A673 (cell line): ENCODE measurements around the gene GPHN. TPM values are rescaled to one million over a fixed set of nuclear protein-coding genes. Genes with fewer than 3 reads are reported as not detected.
"Not testable (repeated sequence)": the region's sequence is repeated elsewhere in the genome, so short reads cannot be mapped to it uniquely, and the experiment has no call there.

Experiments
- BruUV-seq: library from RNA; stranded (reverse); fragments of 400-500 nt; replicated peaks from 2 replicates; lab custom pipeline; 2021; lab: Mats Ljungman, UMichigan
- CTCF ChIA-PET: fragments of 300-600 bp; sonication (Branson Sonifier 250); formaldehyde crosslinking; loops from one replicate; lab custom pipeline; 2022; ENCODE audit warnings: antibody characterized with exemption; lab: Charles Lee
- POLR2A ChIA-PET: fragments of 300-600 bp; sonication (Branson Sonifier 250); formaldehyde crosslinking; loops from one replicate; lab custom pipeline; 2022; ENCODE audit warnings: antibody characterized with exemption; ENCODE audit not compliant: low non-redundant PET; lab: Charles Lee
- DNase-seq: peaks from one replicate; pipeline ENCODE4 v3.0.0-alpha.2; 2015; ENCODE audit warnings: low spot score
- H3K27ac ChIP-seq: fragments of 200-600 bp; sonication (generic); 2 replicates; pipeline ENCODE4 v1.5.1; 2016; ENCODE audit warnings: mixed run types, low read depth, mild to moderate bottlenecking, mixed read lengths, antibody characterized with exemption, low read length; ENCODE audit not compliant: poor library complexity, severe bottlenecking
- H3K27me3 ChIP-seq: fragments of 200-600 bp; sonication (generic); replicated peaks from 2 replicates; pipeline ENCODE4 v1.6.1; 2017; ENCODE audit warnings: mixed run types, low read depth, mild to moderate bottlenecking, mixed read lengths, antibody characterized with exemption, low read length; ENCODE audit not compliant: insufficient read depth, poor library complexity
- H3K36me3 ChIP-seq: fragments of 200-600 bp; sonication (generic); 2 replicates; pipeline ENCODE4 v1.6.1; 2016; ENCODE audit warnings: mixed run types, mild to moderate bottlenecking, mixed read lengths, antibody characterized with exemption, low read length; ENCODE audit not compliant: insufficient read depth, poor library complexity, severe bottlenecking
- H3K4me1 ChIP-seq: fragments of 200-600 bp; sonication (generic); 2 replicates; pipeline ENCODE4 v1.6.1; 2017; ENCODE audit warnings: mixed run types, mild to moderate bottlenecking, mixed read lengths, antibody characterized with exemption, low read length; ENCODE audit not compliant: insufficient read depth, poor library complexity, severe bottlenecking
- H3K4me3 ChIP-seq: fragments of 200-600 bp; sonication (generic); 2 replicates; pipeline ENCODE4 v1.5.1; 2016; ENCODE audit warnings: low read depth, mixed run types, mild to moderate bottlenecking, mixed read lengths, low read length; ENCODE audit not compliant: poor library complexity, severe bottlenecking
- H3K9me3 ChIP-seq: fragments of 200-600 bp; sonication (generic); 2 replicates; pipeline ENCODE4 v1.6.1; 2016; ENCODE audit warnings: mixed run types, low read depth, mild to moderate bottlenecking, mixed read lengths, antibody characterized with exemption, low read length; ENCODE audit not compliant: poor library complexity, severe bottlenecking
- CTCF ChIP-seq: fragments of 300-800, 200-600 bp; sonication (generic); conservative IDR thresholded peaks from 2 replicates; pipeline ENCODE4 v1.5.1; 2017; ENCODE audit warnings: low read depth, mild to moderate bottlenecking, antibody characterized with exemption, low read length, moderate library complexity, mixed read lengths
- EZH2 ChIP-seq: fragments of 200-600 bp; sonication (generic); IDR thresholded peaks from 2 replicates; pipeline ENCODE4 v1.6.1; 2017; ENCODE audit warnings: borderline replicate concordance, low read depth, mild to moderate bottlenecking, mixed read lengths, antibody characterized with exemption, low read length; ENCODE audit not compliant: poor library complexity, severe bottlenecking
- intact Hi-C: fragments of 100-400 bp; cut with micrococcal nuclease; formaldehyde crosslinking; loops from one replicate; pipeline ENCODE4 v1.10.0; 2022; ENCODE audit not compliant: unreplicated experiment
- total RNA-seq: library from RNA; stranded (reverse); gene quantifications from 2 replicates; pipeline ENCODE4 v1.2.3, GENCODE V29; 2021

Gene GPHN
- total RNA-seq, 1 experiment from 2014 or later, result 30.3 TPM

DNA sequence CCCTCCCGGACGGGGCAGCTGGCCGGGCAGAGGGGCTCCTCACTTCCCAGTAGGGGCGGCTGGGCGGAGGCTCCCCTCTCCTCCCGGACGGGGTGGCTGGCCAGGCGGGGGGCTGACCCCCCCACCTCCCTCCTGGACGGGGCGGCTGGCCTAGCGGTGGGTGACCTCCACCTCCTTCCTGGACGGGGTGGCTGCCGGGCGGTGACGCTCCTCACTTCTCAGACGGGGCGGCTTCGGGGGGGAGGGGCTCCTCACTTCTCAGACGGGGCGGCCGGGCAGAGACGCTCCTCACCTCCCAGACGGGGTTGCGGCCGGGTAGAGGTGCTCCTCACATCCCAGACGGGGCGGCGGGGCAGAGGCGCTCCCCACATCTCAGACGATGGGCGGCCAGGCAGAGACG is 37.8 kb downstream of the GPHN start:
- POLR2A ChIA-PET, H3K4me1 ChIP-seq, DNase-seq, H3K27me3 ChIP-seq, BruUV-seq, intact Hi-C loops, H3K36me3 ChIP-seq, CTCF ChIA-PET, H3K4me3 ChIP-seq, H3K27ac ChIP-seq: not testable (repeated sequence)
- peaks cover 16% of the 10 kb centered on the region for H3K9me3 ChIP-seq

GRCh38 chr14:66563731-66564130 is 55.8 kb downstream of the GPHN start:
- CTCF ChIA-PET, result no interaction called here
- DNase-seq, result no peak
- Histone ChIP-seq H3K27ac (no peak overlapping the region), H3K4me1 (no peaks in the 10 kb centered on the region), H3K4me3 (no peak overlapping the region), H3K9me3 (no peaks in the 10 kb centered on the region), H3K27me3 (no peaks in the 10 kb centered on the region), H3K36me3 (no peaks in the 10 kb centered on the region)
- POLR2A ChIA-PET, result no interaction called here
- no TSS peak for BruUV-seq
- intact Hi-C loops, result no loop called here
- TF ChIP-seq EZH2 (no peak), CTCF (no peak)

DNA sequence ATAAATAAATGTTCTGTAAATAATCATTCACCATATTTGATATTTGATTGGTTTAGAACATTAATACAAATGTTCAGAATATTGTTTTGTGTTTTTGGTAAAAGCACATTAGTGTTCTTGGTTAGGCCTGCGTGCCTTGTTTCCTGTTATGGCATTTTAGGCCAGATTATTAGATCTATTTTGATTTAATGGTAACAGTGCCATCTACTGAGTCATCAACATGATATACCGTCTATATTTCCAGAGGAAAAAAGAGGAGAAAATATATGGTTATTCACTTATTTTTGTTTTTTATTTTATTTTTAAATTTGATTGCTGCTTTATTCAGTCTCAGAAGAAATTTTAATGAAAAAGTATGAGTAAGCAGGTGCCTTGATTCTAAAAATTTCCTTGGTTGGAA is 60.3 kb downstream of the GPHN start:
- H3K9me3 ChIP-seq, result no peaks in the 10 kb centered on the region
- POLR2A ChIA-PET, result no interaction called here
- TF ChIP-seq EZH2, result no peak
- intact Hi-C loops, result no loop called here
- CTCF ChIA-PET, result no interaction called here
- DNase-seq, result no peak
- BruUV-seq, result no TSS peak
- no peaks in the 10 kb centered on the region for H3K4me1 ChIP-seq
- no peaks in the 10 kb centered on the region for H3K27me3 ChIP-seq
- no peak overlapping the region for H3K4me3 ChIP-seq
- H3K27ac ChIP-seq, result no peak overlapping the region
- no peaks in the 10 kb centered on the region for H3K36me3 ChIP-seq

DNA sequence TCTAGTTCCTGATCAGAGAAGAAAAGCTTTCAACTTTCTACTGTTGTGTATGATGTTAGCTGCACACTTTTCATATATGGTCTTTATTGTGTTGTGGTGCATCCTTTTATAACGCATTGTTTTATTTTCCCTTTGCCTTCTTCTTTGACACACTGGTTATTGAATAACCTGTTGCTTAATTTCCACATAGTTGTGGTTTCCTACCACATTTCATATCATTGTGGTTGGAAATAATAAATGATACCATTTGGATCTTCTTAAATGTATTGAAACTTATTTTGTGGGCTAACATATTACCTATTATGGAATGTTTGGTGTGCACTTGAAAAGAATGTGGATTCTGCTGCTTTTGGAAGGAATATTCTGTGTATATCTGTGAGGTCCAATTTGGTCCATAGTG is 64.9 kb downstream of the GPHN start:
- Histone ChIP-seq H3K36me3 (no peaks in the 10 kb centered on the region), H3K27ac (no peak overlapping the region), H3K9me3 (peaks cover 23% of the 10 kb centered on the region), H3K4me1 (no peaks in the 10 kb centered on the region), H3K4me3 (no peak overlapping the region), H3K27me3 (no peaks in the 10 kb centered on the region)
- DNase-seq, result no peak
- ChIA-PET CTCF (no interaction called here), POLR2A (no interaction called here)
- TF ChIP-seq EZH2, result no peak
- no peak for TF ChIP-seq CTCF
- intact Hi-C loops, result no loop called here
- BruUV-seq, result no TSS peak
